HG02763 (cell line): ENCODE results near the gene PCDH15.
"Not testable (repeated sequence)": the region's sequence is repeated elsewhere in the genome, so short reads cannot be mapped to it uniquely, and the experiment has no call there.

ENCODE experiments used
- ATAC-seq: cut with Tn5 transposase; IDR thresholded peaks from one replicate; pipeline ENCODE4 v1.9.1; 2021; ENCODE audit warnings: mild to moderate bottlenecking, moderate library complexity; ENCODE audit not compliant: unreplicated experiment

PCDH15 gene

DNA sequence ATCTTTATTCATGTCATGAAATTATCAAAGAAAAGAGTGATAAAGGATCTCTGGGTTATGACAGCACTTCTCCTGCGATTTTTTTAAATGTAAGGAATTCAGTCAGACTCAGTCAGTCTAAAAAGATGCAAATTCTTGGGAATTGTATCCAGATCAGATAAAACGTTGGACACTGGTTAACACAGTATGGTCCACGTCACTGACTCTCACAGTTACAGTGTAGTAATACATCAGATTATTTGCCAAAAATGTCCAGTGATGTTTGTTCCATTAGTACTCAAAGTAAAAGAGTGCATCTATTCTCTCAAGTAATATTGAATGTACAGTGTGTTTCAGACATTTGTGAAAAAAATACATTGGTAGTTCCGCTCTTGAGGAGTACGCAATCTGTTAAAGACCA is 224.5 kb downstream of the PCDH15 start:
- ATAC-seq = no peak

DNA sequence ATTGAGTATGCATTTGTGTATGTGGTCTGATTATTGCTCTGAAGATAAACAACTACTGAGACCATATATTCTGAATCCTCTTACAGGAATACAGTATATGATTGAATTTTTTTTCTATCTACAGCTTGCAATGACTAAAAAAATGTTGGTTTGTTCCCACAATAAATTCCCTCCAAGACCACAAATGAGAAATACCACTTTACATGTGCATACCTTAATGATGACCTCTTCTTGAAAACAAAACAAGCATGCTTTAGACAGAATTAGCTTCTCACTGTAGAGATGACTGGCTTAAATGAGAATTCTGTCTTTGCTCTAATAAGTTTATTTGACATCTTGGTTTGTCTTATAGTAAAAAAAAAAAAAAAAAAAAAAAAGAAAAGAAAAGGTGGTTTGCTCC is 241.5 kb downstream of the PCDH15 start:
- ATAC-seq = no peak

DNA sequence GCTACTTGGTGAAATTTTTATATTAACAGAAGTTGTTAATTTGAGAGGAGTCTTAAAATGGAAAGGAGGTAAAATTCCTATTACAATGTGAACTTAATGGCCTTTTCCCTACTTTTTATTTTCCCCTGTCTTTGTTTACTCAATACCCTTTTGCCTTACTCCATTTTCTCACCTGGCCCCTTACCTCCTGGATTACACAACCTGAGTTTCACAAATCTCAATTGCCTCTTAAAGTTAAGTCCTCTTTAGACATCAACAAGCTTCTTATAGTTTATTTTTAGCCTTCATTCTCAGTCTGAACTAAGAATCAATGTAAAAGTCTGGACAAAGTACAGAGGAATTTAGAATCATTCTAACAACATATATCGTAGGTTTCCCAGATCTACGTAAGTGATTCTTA is 247.0 kb downstream of the PCDH15 start:
- no peak for ATAC-seq

DNA sequence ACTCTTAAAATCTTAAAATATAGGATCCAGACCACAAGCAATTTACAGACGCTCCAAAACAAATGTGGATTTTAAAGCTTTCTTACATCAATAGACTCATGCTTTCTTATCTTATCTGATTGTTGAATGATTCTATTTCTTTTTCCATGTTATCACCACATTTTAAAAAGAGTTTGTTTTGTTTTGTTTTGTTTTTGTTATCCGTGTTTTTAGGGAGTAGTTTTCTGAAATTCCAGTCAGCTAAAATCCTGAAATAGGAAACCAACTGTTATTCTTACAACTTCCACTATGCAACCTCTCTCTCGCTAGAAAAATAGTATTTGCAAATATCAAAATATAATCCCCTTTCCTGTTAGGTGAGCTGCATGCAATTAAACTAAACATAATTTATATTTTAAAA is 251.0 kb downstream of the PCDH15 start:
- ATAC-seq = no peak

DNA sequence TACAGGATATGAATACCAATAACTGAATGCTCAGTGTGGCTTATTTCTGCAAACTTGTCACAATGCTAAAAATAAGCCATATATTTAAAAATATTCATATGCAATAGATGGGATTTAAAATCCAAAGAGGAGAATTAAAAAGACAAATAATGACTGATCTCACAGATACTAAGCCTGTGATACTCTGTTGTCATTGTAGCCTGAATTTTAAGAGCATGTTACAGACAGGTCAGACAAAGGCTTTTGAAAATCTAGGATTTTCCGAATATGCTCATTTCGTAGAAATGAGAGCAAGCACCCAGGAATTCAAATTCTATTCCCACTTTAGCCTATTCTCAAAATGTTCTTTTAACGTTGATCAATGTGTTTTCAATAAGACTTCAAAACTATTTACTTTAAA is 269.7 kb downstream of the PCDH15 start:
- ATAC-seq = no peak

DNA sequence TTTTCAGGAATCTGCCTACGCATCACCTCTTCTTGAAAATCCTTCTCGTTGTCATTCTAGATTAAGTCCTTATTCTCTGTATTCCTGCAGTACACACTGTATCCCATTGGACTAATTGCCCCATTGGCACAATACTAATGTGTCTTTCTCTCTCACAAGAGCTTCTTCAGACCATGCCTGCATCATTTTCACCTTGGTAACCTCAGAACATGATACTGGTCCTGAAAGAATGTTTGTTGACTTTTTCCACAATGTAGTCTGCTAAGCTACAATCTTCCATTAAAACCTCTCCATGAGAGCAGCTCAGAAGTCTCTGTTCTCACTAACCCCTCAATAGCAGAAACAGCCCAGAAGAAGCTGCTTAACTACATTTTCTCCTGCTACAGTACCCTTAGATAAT is 270.7 kb downstream of the PCDH15 start:
- ATAC-seq = no peak

DNA sequence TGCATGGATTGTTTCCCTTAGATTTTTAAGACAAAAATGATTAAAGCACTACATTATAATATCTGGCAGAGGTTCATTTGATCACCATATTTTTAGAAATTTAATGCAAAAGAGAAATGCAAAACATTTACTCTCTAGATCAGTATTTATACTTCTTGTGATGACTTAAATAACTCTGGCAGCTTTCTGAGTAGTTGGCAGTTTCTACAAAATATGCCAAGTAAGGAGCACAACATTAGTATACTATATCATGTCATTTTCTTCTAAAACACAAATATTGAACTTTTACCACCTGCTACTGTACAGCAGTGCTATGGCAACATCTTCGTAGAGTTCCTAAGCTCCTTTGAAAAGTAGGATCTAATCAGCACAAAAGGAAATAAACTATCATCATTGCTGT is 275.2 kb downstream of the PCDH15 start:
- ATAC-seq = no peak

DNA sequence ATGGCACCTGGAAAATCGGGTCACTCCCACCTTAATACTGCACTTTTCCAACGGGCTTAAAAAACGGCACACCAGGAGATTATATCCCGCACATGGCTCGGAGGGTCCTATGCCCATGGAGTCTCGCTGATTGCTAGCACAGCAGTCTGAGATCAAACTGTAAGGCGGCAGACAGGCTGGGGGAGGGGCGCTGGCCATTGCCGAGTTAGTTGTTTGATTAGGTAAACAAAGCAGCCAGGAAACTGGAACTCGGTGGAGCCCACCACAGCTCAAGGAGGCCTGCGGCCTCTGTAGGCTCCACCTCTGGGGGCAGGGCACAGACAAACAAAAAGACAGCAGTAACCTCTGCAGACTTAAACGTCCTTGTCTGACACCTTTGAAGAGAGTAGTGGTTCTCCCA is 285.8 kb downstream of the PCDH15 start:
- ATAC-seq = not testable (repeated sequence)

DNA sequence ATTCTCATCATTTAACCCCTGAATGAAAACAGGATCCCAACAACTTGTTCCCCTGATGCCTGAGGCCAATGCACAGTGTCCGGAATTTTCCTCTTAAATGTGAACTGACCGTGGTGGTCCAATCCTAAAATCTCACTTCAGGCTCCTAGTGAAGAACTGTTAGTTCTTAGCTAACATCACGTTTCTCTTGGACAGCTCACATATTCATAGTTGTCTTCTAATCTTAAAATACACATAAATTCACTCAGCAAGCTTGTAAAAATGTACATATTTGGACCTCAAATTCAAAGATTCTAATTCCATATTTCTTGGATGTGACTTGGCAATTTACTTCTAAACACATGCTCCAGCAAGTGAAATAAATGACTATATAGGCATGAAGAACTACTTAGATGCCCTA is 297.2 kb downstream of the PCDH15 start:
- no peak for ATAC-seq

DNA sequence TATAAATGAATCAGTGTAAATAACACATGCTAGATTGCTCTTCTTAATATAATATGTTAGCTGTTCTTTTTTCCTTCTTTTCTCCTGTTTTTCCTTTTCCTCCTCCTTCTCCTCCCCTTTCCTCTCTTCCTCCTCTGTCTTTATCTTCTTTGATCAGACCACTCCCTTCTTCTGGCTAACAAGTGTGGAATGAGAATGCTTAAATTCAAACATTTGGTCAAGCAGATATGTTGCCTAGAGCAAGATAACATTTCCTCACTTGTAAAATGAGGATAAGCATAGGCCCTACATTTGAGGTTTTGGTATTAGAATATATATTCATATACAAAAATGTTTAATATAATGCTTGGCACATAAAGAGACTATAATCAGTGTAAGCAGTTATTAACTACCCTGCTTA is 299.1 kb downstream of the PCDH15 start:
- no peak for ATAC-seq

DNA sequence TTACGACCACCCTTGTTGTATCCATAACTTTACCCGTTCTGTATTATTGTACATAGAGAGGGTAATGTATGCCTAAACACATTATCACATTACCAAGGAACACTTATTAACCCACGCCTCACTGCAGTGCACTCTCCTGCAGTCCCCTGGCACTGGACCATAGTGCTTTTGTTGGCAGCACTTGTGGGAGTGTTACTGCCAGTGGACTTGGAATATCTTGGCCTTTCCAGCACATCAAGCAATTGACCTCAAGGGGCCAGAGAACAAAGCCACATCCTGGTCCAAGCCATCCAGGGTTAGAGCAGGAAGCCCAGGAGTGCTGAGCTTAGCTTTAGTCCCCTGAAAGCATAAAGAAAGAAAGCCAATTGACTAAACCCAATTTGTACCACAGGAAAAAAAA is 304.2 kb downstream of the PCDH15 start:
- no peak for ATAC-seq

DNA sequence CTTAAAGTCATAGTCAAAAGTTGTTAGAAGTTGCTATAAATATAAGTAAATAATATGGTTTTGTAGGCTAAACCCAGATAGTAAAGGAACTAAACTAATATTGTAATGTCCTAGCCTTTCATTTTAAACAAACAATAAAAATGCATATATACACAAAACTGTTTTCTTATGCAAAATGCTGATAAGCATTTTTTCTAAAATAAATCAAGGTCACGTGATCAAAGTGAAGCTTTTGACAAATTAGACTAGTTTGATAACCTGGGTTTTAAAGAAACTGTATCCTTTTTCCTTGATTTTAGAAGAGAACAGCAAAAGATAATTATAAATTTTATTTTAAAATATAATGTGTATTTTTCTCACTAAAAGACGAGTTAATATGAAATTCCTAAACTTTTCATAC is 313.3 kb downstream of the PCDH15 start:
- ATAC-seq = no peak

DNA sequence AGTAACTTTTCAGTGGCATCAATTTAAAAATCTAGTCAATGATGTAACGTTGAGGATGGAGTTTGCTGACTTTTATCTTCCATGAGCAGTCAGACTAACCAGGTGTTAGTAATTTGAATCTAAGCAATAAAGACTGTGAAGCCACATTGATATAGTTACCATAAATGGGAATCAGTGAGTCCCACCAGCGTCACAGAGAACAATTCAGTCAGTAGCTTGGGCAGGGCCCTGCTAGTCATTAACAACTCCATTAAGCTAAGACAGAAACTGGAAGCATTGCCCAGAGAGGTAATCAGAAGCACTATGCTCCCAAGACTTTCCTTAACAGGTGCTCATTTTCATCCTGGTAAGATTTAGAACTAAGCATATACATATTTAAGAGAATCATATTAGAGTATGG is 315.1 kb downstream of the PCDH15 start:
- ATAC-seq = no peak

DNA sequence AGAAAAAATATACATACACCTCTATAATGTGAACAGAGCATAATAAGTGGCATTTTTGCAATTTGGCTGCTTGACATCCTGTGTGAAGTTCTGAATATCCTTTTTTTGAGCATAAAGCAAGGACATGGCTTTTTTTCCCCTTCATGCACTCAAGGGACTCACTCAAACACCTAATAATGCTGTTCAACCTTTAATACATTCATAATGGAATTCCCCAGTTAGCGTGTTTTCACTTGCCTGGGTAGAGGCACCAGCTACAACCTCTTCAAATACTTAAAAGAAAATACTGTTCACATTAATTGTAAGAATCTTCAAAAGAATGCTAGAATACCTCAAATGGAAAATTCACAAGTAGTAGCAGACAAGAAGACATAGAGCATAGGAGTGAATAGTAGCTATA is 316.8 kb downstream of the PCDH15 start:
- no peak for ATAC-seq

DNA sequence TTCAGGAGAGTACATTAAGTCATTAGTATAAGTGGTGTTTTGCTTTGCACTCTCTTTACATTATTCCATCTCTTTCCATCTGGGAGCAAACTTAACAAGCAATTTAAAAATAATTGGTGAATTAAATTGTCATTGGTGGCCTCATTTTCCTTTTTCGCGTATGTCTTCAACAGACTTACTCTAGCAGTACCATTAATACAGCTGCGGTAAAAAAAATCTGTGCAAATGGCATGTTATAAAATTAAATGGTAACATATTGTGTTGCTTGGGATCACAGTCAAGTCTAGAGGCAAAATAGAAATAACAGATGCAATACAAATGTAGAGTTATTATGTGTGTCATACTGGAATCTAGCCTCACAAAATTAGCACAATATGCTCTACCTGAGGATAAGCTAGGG is 322.4 kb downstream of the PCDH15 start:
- ATAC-seq = no peak

DNA sequence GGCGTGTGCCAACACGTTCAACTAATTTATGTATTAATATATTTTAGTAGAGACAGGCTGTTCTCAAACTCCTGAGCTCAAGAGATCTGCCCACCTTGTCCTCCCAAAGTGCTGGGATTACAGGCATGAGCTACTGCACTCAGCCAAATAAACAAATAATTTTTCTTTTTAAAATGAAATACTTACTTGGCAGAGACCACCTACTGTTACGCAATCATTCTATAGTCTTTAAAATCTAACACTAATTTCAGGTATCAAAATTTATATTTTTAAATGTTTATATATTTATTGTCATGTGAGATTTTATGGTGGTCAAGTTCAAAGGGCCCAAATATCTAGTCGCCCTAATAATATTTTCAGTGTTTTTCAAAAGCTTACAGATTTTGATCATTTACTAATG is 323.3 kb downstream of the PCDH15 start:
- no peak for ATAC-seq

DNA sequence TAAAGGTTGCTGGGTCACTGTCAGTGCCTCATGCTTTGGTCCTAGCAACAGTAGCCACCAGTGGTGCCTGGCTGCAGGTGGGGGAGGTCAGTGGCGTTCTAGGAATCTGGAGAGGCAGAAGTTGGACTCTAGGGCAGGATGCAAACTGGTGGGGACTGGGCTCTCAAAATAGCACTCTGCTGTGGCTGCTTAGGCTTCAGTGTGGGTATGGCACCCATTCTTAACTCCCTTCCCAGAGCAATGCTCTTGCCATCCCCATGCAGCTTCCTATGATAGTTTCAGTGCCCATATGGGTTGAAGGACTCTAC is 330.8 kb downstream of the PCDH15 start:
- ATAC-seq = no peak

DNA sequence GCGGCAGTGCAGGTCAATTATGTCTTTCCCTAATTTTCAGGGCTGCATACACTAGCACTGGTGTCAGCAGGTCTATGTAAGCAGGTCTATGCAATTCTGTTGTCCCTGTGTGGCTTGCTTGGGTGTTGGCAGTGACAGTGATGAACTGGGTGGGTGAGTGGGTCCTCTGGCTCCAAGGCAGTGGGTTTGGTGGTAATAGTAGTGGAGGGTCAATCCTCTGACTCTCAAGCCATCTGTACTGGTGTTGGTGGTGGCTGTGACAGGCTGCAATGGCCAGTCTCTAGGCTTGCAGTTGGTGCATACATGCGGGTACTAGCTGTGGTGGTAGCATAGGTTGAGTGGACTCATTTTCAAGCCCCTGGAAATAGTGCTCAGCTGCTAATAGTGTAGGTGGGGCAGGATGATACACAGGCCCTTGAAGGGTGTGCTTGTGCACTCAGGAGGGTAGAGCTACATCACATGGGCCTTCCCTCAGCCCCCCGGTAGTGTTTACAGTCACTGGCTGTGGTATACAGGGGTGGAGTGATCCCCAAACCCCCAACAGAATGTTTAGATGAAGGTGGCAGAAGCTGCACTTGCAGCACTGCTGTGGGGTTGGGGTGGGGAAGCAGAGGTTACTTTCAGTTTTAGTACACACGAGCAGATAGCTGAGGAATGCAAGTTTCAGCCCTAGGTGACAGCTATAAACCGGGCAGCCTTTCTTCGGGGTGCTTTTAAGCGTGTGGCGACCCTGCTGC is 331.3 kb downstream of the PCDH15 start:
- no peak for ATAC-seq

DNA sequence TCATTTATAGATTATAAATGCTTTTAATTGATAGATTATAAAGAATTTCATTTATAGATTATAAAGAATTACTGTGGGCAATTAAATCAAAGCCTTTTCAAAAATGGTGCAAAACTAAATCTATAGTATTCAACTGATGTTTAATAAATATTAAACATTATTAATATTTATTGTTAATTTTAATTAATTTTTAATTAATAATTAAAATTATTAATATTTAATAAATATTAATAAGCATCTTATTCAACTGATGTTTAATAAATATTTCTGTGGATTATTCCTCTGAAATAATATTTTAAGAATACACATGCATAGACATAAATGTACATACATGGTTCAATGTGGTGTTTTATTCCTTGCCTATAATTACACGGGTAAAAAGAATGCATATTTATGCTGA is 346.8 kb downstream of the PCDH15 start:
- ATAC-seq = no peak

DNA sequence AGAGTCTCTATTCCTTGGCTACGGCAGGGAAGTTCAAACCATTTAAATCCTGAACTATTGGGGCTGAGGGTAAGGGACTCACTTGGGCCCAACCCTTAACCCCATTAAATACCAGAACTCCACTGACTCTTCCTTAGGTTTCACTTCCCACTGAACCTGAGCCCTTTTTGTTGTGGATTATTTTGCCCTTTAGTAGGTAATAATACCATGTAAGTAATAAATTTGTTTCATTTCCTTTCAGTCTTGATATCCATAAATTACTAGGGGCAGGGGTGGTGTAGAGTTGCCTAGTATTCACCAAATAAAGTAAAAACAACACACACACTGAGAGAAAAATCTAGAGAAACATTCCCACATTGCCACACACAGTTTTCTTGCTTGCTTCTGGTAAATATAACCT is 352.0 kb downstream of the PCDH15 start:
- ATAC-seq = no peak

DNA sequence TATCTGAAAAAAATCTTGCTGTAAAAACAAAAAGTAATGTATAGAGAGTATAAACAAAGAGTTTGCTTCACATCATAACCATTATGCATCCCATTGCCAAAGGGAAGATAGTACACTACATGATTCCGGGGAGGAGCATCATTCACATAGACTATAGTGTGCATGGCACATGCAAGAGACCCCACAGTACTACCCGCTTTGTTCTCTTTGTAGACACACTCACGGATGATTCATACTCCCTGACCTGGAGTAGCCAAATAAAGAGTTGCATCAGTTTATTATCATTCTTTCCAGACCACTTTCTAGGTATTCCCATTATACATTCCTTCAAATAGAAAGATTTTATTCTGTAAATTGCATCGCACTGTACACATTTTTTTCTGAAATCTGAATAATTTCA is 356.9 kb downstream of the PCDH15 start:
- no peak for ATAC-seq

DNA sequence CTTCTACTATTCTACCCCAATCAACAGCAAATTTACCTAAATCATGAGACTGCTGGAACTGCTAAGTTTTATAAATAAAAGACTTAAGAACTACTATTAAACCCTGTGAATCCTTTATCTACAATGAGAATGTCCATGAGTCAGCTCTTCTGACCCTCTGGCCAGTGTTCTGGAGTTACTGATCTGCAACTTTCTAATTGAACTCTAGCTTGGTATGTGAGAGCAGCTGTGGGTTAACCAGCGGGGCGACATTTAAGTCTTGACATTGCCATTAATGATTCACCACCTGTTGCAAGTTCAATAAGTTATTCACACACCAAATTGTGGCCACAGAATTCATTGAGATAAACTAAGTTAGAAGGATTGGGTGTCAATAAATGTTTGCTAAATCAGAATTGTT is 359.8 kb downstream of the PCDH15 start:
- ATAC-seq = no peak

DNA sequence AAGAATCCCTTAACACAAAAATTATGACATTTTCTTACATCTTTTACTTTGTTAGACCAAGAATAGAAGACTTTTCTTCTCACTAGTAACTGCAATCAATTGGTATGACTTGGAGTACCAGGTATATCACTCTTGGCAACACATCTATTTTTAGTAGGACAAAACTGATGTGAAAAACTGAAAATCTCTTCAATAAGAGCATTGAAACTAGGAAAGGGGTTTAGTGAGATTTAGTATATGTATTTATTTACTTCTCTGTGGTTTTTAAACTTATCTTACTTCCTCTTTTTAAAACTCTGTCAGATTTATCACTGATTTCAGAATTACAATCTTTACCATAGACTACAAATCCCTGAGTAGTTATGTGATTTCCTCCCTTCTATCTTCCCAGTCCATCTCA is 366.2 kb downstream of the PCDH15 start:
- no peak for ATAC-seq

DNA sequence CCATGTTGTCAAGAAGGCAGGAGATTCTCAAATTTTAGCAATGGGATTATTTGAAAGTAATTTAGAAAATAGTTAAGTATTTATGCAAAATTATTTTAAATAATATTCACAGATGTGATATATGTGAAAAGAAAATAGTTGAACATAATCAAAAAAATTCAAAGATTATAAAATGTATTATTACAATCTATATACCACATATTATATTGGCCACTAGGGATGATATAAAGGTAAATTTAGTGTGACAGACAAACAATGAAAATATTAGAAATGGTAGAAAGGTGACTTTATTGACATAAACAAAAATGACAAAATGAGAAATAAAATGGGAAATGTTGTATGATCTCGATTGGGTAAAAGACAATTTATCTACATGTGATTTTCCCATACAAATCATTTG is 385.5 kb downstream of the PCDH15 start:
- no peak for ATAC-seq
